Hematopoietic multipotent progenitor cell treated with erythropoietin and hydrocortisone succinate and interleukin-3 and kit ligand, for 8 days (in vitro differentiated cells): Measurements from ENCODE around the gene IGBP1.
"Not testable (repeated sequence)": the region's sequence is repeated elsewhere in the genome, so short reads cannot be mapped to it uniquely, and the experiment has no call there.

Experiments used
- DNase-seq: peaks from one replicate; pipeline ENCODE4 v3.0.0-alpha.2; 2015

IGBP1 gene

GRCh38 chrX:70133303-70134115 is at the start of gene IGBP1:
TSS of gene IGBP1 (plus strand) at chrX:70133447. CDS start at chrX:70133948, 501 bp downstream.
- DNase-seq, result peak; percentile 94

DNA sequence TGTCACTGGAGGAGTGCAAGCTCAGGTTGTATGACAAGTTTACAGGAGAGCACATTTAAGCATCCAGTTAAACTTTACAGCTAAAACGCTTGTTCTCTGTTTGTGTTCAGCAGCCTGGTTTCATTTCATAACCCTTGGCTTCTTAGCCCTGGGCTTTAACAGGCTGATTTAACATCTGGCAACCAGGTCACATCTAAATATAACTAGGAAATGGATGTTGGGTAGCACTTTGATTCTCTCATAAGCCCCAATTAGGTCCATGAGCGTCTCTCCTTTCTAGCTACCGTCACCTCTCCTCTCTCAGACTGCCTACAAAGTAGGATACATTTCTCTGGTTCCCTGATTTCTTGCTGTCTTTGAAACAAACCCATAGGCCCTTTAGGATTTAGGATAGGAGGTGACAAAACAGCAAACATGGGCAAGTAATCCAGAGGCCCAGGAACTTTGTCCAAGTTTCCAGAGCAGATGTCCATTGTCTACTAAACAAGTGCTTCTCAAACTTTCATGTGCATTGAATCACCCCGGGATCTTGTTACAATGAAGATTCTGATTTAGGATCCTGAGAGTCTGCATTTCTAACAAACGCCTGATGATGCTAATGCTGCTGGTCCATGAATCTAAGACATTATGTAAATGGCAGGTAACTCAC is 48.5 kb upstream of the IGBP1 start:
- no peak for DNase-seq

DNA sequence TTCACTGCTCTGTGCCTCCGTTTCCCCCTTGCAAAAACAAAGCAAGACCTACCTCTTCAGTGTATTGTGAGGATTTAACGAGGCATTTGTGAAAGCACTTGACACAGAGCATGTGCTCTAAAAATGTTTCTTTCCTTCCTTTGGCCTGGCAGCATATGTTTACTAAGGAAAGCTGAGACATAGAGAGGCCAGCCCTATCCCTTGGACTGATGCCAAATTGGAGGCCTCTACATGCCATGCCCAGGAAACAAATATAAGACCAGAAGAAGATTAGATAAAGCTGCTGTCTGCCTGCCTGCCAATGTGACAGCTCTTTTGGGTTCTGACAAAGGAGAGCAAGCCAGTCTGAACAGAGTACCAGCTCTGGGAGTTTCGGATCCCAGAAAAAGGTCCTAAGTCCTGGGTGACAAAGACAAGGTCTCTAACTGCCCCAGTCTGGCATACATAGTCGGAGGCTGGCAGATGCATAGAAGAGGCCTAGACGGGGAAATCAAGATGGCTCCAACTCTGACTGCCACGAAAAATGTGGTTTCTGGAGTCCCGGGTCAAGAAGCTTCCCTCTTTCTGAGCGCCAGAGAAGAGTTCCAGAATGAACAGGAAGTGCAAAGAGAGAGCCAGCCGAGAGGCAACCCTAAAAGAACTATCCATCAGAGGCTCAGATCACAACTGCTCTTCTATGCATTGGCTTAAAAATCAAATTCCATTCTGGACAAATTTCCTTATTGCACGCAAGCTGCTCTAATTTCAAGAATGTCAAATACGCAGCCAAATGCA is 45.2 kb upstream of the IGBP1 start:
- DNase-seq, result peak; percentile 79

- no peak for DNase-seq
Observed at GRCh38 chrX:70088751-70089150, 44.5 kb upstream of the IGBP1 start.

DNA sequence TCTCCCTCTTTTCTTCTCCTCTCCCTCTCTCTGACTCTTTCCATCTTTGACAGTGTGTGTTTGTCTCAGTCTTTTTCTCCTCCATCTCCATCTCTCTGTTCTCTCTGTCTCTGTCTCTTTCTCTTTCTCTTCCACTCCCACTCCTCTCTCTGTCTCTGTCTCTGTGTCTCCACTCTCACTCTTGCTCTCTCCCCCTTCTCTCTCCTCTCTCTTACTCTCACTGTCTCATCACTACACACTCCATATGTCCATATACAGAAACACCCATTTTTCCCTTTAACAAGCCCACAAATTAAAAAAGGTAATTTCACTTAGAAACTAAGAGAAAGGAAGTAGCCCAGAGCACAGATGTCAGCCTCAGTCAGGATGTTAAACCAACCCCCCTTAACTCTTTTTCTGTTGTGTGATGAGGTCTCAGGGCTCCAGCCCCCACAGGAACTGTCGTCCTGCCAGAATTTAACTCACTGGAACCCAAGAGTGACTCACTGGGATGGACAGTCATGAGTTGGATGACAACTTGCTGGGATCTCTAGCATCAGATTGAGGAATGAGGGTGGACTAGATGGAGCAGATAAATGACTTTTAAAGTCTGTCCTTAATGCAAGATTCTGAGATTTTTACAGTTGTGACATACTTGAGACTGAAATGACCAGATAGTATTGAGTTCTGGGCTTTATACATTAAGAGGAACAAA is 43.5 kb upstream of the IGBP1 start:
- no peak for DNase-seq

GRCh38 chrX:70092247-70092646 is 41.0 kb upstream of the IGBP1 start:
- no peak for DNase-seq

GRCh38 chrX:70096052-70096451 is 37.2 kb upstream of the IGBP1 start:
- peak; percentile 20 for DNase-seq

DNA sequence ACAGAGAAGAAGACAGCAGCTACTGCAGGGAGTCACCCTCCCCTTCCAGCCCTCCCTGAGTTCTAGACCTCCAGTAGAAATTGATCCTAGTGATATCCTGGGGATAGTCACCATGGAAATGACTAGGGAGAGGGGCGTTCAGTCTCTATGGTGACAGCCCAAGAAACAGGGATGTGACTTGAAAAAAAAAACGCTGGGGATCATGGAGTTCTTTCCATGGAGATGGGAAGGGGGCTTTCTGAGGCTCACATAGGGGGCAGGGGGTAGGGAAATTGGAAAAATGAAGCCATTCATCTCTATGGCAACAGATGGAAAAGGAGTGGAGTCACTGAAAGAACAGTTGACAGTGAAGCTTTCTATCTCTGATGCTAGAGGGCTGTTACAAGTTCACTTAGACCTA is 28.0 kb upstream of the IGBP1 start:
- no peak for DNase-seq

- DNase-seq, result not testable (repeated sequence)
Observed at GRCh38 chrX:70111436-70112026, 21.7 kb upstream of the IGBP1 start.

DNA sequence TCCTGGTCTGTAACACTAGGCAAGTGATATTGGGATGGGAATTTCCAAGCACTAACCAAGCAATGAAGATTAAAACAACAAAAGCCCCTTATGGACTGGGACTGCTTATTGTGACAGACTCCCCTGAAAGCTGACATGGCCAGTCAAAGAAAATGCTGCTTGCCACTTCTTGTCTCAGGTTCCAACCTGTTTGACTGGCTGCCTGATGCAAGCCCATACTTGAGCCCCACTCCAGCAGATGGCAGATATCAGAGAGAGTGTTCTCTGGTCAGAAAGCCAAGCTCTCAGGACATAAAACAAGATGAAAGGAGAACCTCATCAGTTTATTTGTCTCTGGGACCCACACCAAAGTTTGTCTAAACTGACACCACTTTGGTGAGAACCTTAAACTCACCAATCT is 15.5 kb upstream of the IGBP1 start:
- DNase-seq, result no peak

DNA sequence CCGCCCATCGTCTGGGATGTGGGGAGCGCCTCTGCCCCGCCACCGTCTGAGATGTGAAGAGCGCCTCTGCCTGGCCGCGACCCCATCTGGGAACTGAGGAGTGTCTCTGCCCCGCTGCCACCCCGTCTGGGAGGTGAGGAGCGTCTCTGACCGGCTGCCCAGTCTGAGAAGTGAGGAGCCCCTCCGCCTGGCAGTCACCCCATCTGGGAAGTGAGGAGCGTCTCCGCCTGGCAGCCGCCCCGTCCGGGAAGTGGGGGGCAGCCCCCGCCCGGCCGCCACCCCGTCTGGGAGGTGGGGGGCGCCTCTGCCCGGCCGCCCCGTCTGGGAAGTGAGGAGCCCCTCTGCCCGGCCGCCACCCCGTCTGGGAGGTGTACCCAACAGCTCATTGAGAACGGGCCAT is 10.2 kb upstream of the IGBP1 start:
- DNase-seq, result not testable (repeated sequence)

GRCh38 chrX:70124678-70125077 is 8.6 kb upstream of the IGBP1 start:
- DNase-seq, result no peak

DNA sequence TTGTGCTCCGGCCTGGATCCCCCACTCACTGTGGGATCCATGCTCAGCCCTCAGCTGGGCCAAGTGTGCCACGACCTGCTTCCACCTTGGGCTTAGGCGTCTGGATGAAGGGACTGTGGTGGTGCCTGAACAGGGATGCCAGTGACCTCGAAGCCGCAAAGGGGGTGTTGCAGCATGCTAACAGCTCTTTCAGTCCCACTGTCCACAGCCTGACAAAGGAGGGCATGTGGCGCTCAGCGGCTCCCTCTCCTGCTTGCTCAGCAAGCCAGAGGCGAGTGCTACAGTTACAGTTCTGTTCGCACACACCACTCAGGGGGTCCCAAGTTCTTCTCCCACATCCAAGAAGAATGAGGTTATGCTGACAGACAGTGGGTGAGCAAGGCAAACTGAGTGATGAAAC is 5.2 kb upstream of the IGBP1 start:
- no peak for DNase-seq

- no peak for DNase-seq
Observed at GRCh38 chrX:70129816-70130215, 3.4 kb upstream of the IGBP1 start.

DNA sequence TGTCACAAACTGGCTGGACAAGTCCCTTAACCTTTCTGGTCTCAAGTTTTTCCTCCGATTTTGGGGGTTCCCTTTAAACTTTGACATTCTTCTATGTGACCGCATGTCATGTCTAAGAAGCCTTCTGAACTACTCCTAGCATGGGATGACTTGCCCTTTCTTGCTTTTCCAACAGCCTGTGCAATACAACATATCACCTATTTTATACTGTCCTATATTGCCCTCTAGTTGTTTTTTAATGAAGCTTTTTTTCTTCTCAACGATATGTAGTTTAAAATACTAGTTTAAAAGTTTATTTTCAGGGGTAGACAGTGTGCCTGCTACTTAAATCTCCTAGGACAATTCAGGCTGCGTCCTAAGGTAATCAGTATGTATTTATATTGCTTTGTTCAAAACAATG is 1.0 kb upstream of the IGBP1 start:
- DNase-seq, result peak; percentile 36

DNA sequence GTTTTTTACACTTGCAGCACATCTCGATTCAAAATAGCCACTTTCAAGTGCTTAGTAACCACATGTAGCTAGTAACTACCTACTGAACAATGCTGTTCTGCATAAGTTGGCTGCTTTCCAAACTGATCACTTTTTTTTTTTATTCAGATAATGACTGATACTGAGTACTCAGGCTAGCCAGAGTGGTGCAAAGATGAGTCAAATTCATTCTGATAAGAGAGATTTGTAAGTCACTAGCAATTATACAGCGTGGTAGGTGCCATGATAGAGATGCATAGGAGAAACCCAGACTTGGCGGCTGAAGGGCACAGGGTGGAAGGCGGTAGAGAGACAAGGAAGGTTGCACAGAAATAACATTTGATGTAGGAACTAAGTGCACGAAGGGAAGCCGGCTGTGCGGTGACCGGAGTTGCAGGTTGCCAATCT is 357 bp upstream of the IGBP1 start:
- DNase-seq, result no peak

DNA sequence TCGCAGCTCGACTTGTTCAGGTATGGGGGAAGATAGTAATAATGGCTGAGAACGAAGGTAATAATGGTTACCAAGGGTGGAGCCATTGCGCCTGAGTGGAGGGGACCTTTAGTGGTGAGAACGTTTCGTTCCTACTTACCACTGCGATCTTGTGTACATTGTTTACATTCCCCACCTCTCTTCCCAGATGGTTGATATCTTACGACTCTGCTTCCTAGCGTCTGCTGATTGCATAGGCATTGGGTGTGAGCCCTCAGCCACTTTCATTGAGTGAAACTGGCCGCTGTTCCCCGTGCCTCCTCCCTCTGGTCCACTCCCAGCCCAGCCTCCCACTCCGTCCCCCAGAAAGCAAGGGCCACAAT is 850 bp downstream of the IGBP1 start:
- DNase-seq, result peak; percentile 33

DNA sequence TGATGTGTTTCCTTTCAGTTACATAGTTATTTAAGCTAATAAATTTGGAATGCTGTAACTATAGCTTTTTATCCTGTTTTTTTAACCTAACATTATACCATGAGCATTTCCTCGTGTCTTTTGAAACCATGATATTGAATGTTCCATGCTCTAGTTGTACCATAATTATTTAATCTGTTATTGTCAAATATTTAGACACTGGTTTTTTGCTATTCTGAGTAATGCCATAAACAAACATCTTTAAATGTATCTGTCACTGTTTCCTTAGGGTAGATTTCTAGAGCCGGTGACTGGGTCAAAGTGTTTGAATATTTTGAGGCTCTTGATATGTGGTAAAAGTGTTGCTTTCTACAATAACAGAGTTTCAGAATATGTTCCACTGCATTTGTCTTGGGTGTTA is 5.4 kb downstream of the IGBP1 start:
- DNase-seq, result no peak

GRCh38 chrX:70139736-70140135 is 6.5 kb downstream of the IGBP1 start:
- no peak for DNase-seq

DNA sequence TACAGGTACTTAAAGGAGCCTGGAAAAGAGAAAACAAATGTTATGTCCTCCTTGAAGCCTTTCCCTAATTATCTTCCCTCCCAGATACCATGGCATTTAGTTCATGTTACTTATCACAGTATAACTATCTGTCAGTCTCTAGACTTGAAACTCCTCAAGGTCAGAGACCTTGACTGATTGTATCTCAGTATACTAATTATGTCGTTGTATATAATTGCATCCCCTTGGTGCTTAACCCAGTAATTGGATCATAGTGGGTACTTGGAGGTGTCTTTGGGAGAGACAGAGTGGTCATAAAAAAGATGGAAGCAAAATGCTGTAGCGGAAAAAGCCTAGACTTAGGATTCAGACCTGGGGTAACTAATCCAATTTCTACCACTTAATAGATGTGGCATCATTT is 8.1 kb downstream of the IGBP1 start:
- DNase-seq, result no peak

- no peak for DNase-seq
Observed at GRCh38 chrX:70166601-70167590, 33.6 kb downstream of the IGBP1 start.
